Left ventricle myocardium inferior (tissue), 1 donor: ENCODE measurements around the gene MAP1LC3B2. TPM values are rescaled to one million over a fixed set of nuclear protein-coding genes. Genes with fewer than 3 reads are reported as not detected.
"Not testable (repeated sequence)": the region's sequence is repeated elsewhere in the genome, so short reads cannot be mapped to it uniquely, and the experiment has no call there.

Source experiments
- DNase-seq: peaks from one replicate; pipeline ENCODE4 v3.0.0-alpha.2; 2020
- H3K27ac ChIP-seq: fragments of 200-600 bp; replicated peaks from 2 replicates; pipeline ENCODE4 v1.8.0; 2021
- H3K27me3 ChIP-seq: fragments of 200-600 bp; 2 replicates; pipeline ENCODE4 v1.8.0; 2021; ENCODE audit warnings: low read depth
- H3K36me3 ChIP-seq: fragments of 200-600 bp; 2 replicates; pipeline ENCODE4 v1.8.0; 2021
- H3K4me1 ChIP-seq: fragments of 200-600 bp; 2 replicates; pipeline ENCODE4 v1.8.0; 2021
- H3K4me3 ChIP-seq: fragments of 200-600 bp; 2 replicates; pipeline ENCODE4 v1.8.0; 2021; ENCODE audit warnings: mild to moderate bottlenecking, moderate library complexity
- H3K9me3 ChIP-seq: fragments of 200-600 bp; replicated peaks from 2 replicates; pipeline ENCODE4 v1.8.0; 2021
- CTCF ChIP-seq: fragments of 200-600 bp; IDR thresholded peaks from 2 replicates; pipeline ENCODE4 v1.8.0; 2021; ENCODE audit warnings: antibody characterized with exemption, mild to moderate bottlenecking, borderline replicate concordance
- intact Hi-C: fragments of 100-400 bp; cut with micrococcal nuclease; formaldehyde crosslinking; loops from one replicate; pipeline ENCODE4 v1.11.0; 2022
- total RNA-seq: library from RNA; stranded (reverse); fragmentation: NEBNext Ultra II Directional; extraction: Animal tissue kit (Norgen Biotek cat#: 25700); gene quantifications from one replicate; pipeline ENCODE4 v1.2.1, GENCODE V29; 2021
- donor health status: DM: no; HTN: yes; CAD: no; lungs with severe emphysema.

Gene MAP1LC3B2
- total RNA-seq, 1 donor from 2014 or later: 2.9 TPM

- H3K36me3 ChIP-seq: no peaks in the 10 kb centered on the region
- peaks cover 6% of the 10 kb centered on the region for H3K4me1 ChIP-seq
- H3K27me3 ChIP-seq: no peaks in the 10 kb centered on the region
- peaks cover 22% of the 10 kb centered on the region for H3K9me3 ChIP-seq
- H3K4me3 ChIP-seq: no peak overlapping the region
- no peak for TF ChIP-seq CTCF
- no peak for DNase-seq
- H3K27ac ChIP-seq: no peak overlapping the region
- intact Hi-C loops: no loop called here
These were observed 2.9 kb downstream of the MAP1LC3B2 start for GRCh38 chr12:116562090-116562489.

GRCh38 chr12:116563262-116563661, 4.1 kb downstream of the MAP1LC3B2 start:
- Histone ChIP-seq H3K36me3 (no peaks in the 10 kb centered on the region), H3K9me3 (peaks cover 22% of the 10 kb centered on the region), H3K4me1 (peaks cover 6% of the 10 kb centered on the region), H3K27me3 (no peaks in the 10 kb centered on the region), H3K27ac (no peak overlapping the region), H3K4me3 (no peak overlapping the region)
- no peak for TF ChIP-seq CTCF
- intact Hi-C loops: no loop called here
- DNase-seq: no peak

GRCh38 chr12:116564080-116564479, 4.9 kb downstream of the MAP1LC3B2 start:
- TF ChIP-seq CTCF: no peak
- no peaks in the 10 kb centered on the region for H3K36me3 ChIP-seq
- H3K27me3 ChIP-seq: no peaks in the 10 kb centered on the region
- intact Hi-C loops: no loop called here
- no peak for DNase-seq
- H3K4me3 ChIP-seq: no peak overlapping the region
- peaks cover 6% of the 10 kb centered on the region for H3K4me1 ChIP-seq
- H3K27ac ChIP-seq: no peak overlapping the region
- peaks cover 22% of the 10 kb centered on the region for H3K9me3 ChIP-seq

- intact Hi-C loops: not testable (repeated sequence)
These were observed 6.0 kb downstream of the MAP1LC3B2 start for GRCh38 chr12:116565221-116565620.

GRCh38 chr12:116565963-116566362, 6.8 kb downstream of the MAP1LC3B2 start:
- TF ChIP-seq CTCF: no peak
- Histone ChIP-seq H3K9me3 (peaks cover 22% of the 10 kb centered on the region), H3K27ac (no peak overlapping the region), H3K27me3 (no peaks in the 10 kb centered on the region), H3K36me3 (no peaks in the 10 kb centered on the region), H3K4me3 (no peak overlapping the region), H3K4me1 (no peaks in the 10 kb centered on the region)
- no peak for DNase-seq
- intact Hi-C loops: no loop called here

More at GRCh38 chr12:116565221-116565620, 6.0 kb downstream of the MAP1LC3B2 start:
- DNase-seq, H3K36me3 ChIP-seq, H3K4me3 ChIP-seq, H3K27me3 ChIP-seq, H3K4me1 ChIP-seq, H3K27ac ChIP-seq: not testable (repeated sequence)
- peaks cover 22% of the 10 kb centered on the region for H3K9me3 ChIP-seq

- TF ChIP-seq CTCF: no peak
- Histone ChIP-seq H3K4me1 (no peaks in the 10 kb centered on the region), H3K27ac (no peak overlapping the region), H3K9me3 (peaks cover 17% of the 10 kb centered on the region), H3K27me3 (no peaks in the 10 kb centered on the region), H3K36me3 (no peaks in the 10 kb centered on the region), H3K4me3 (no peak overlapping the region)
- intact Hi-C loops: no loop called here
- DNase-seq: no peak
These were observed 9.0 kb downstream of the MAP1LC3B2 start for GRCh38 chr12:116568203-116568602.
